Activated CD4-positive, alpha-beta memory T cell treated with anti-CD3 and anti-CD28 coated beads for 36 hours (primary cell): ENCODE data around the gene NGF. TPM values are rescaled to one million over a fixed set of nuclear protein-coding genes. Genes with fewer than 3 reads are reported as not detected.

Experiments
- CTCF ChIA-PET: fragments of 350-600 bp; sonication (Branson Sonifier 250); formaldehyde crosslinking; loops from one replicate; lab custom pipeline; 2021; ENCODE audit warnings: antibody characterized with exemption, inconsistent platforms; lab: Charles Lee
- POLR2A ChIA-PET: fragments of 350-600 bp; sonication (Branson Sonifier 250); formaldehyde crosslinking; loops from one replicate; lab custom pipeline; 2021; ENCODE audit warnings: antibody characterized with exemption; lab: Charles Lee
- DNase-seq: peaks from one replicate; pipeline ENCODE4 v3.0.0-alpha.2; 2020
- H3K27ac Mint-ChIP-seq: one replicate; pipeline ENCODE4 v1.8.0; 2021; ENCODE audit warnings: mixed read lengths
- H3K27me3 Mint-ChIP-seq: one replicate; pipeline ENCODE4 v1.8.0; 2021; ENCODE audit warnings: mixed read lengths
- H3K36me3 Mint-ChIP-seq: one replicate; pipeline ENCODE4 v1.8.0; 2021; ENCODE audit warnings: mixed read lengths
- H3K4me1 Mint-ChIP-seq: one replicate; pipeline ENCODE4 v1.8.0; 2021; ENCODE audit warnings: low read depth, mixed read lengths
- H3K4me3 Mint-ChIP-seq: one replicate; pipeline ENCODE4 v1.8.0; 2021; ENCODE audit warnings: mild to moderate bottlenecking, mixed read lengths
- H3K9me3 Mint-ChIP-seq: one replicate; pipeline ENCODE4 v1.8.0; 2021; ENCODE audit warnings: mixed read lengths
- intact Hi-C: fragments of 100-400 bp; cut with micrococcal nuclease; formaldehyde crosslinking; loops from one replicate; pipeline ENCODE4 v1.15.1; 2023
- total RNA-seq, 2 experiments: library from RNA; stranded (reverse); gene quantifications; one replicate each; pipeline ENCODE4 v1.2.3, GENCODE V29; 2021

NGF gene
- total RNA-seq, 2 experiments from 2014 or later = not detected

- intact Hi-C loops = no loop called here
- Mint-ChIP-seq H3K36me3 (no peaks in the 10 kb centered on the region), H3K27me3 (peaks cover 19% of the 10 kb centered on the region), H3K4me3 (no peak overlapping the region), H3K4me1 (no peaks in the 10 kb centered on the region), H3K9me3 (no peaks in the 10 kb centered on the region), H3K27ac (no peak overlapping the region)
- CTCF ChIA-PET = no interaction called here
- DNase-seq = no peak
- POLR2A ChIA-PET = no interaction called here
Measured at GRCh38 chr1:115302390-115302961, 35.6 kb downstream of the NGF start.

GRCh38 chr1:115301438-115302020 lies 36.5 kb downstream of the NGF start:
- H3K4me3 Mint-ChIP-seq = no peak overlapping the region
- ChIA-PET CTCF (no interaction called here), POLR2A (no interaction called here)
- H3K27ac Mint-ChIP-seq = no peak overlapping the region
- H3K27me3 Mint-ChIP-seq = peaks cover 17% of the 10 kb centered on the region
- no peak for DNase-seq
- H3K9me3 Mint-ChIP-seq = no peaks in the 10 kb centered on the region
- H3K36me3 Mint-ChIP-seq = no peaks in the 10 kb centered on the region
- H3K4me1 Mint-ChIP-seq = peaks cover 2% of the 10 kb centered on the region
- intact Hi-C loops = no loop called here

GRCh38 chr1:115300087-115300876 lies 37.8 kb downstream of the NGF start:
- no peak overlapping the region for H3K27ac Mint-ChIP-seq
- CTCF ChIA-PET = no interaction called here
- intact Hi-C loops = no loop called here
- peaks cover 19% of the 10 kb centered on the region for H3K27me3 Mint-ChIP-seq
- no peaks in the 10 kb centered on the region for H3K36me3 Mint-ChIP-seq
- POLR2A ChIA-PET = no interaction called here
- H3K4me3 Mint-ChIP-seq = no peak overlapping the region
- H3K4me1 Mint-ChIP-seq = peaks cover 2% of the 10 kb centered on the region
- no peaks in the 10 kb centered on the region for H3K9me3 Mint-ChIP-seq
- no peak for DNase-seq

- Mint-ChIP-seq H3K4me3 (no peak overlapping the region), H3K27ac (no peak overlapping the region), H3K27me3 (peaks cover 27% of the 10 kb centered on the region), H3K4me1 (peaks cover 2% of the 10 kb centered on the region), H3K36me3 (no peaks in the 10 kb centered on the region), H3K9me3 (no peaks in the 10 kb centered on the region)
- POLR2A ChIA-PET = no interaction called here
- no peak for DNase-seq
- intact Hi-C loops = no loop called here
- CTCF ChIA-PET = interaction anchor here (1.2 kb wide), 1 partner anchor 161 kb away, joined by 4 read pairs; no protein-coding TSS in a partner anchor
Measured at GRCh38 chr1:115299266-115299665, 38.8 kb downstream of the NGF start.

GRCh38 chr1:115296981-115297380 lies 41.1 kb downstream of the NGF start:
- Mint-ChIP-seq H3K27me3 (peaks cover 29% of the 10 kb centered on the region), H3K4me3 (no peak overlapping the region), H3K27ac (no peak overlapping the region), H3K4me1 (peaks cover 2% of the 10 kb centered on the region), H3K36me3 (no peaks in the 10 kb centered on the region), H3K9me3 (no peaks in the 10 kb centered on the region)
- ChIA-PET CTCF (no interaction called here), POLR2A (no interaction called here)
- no peak for DNase-seq
- intact Hi-C loops = no loop called here

GRCh38 chr1:115295904-115296696 lies 41.9 kb downstream of the NGF start:
- peaks cover 2% of the 10 kb centered on the region for H3K4me1 Mint-ChIP-seq
- peaks cover 34% of the 10 kb centered on the region for H3K27me3 Mint-ChIP-seq
- POLR2A ChIA-PET = no interaction called here
- intact Hi-C loops = no loop called here
- H3K9me3 Mint-ChIP-seq = no peaks in the 10 kb centered on the region
- H3K36me3 Mint-ChIP-seq = no peaks in the 10 kb centered on the region
- no peak for DNase-seq
- H3K4me3 Mint-ChIP-seq = no peak overlapping the region
- CTCF ChIA-PET = no interaction called here
- no peak overlapping the region for H3K27ac Mint-ChIP-seq

- intact Hi-C loops = no loop called here
- DNase-seq = no peak
- Mint-ChIP-seq H3K9me3 (no peaks in the 10 kb centered on the region), H3K27ac (no peak overlapping the region), H3K4me1 (peaks cover 2% of the 10 kb centered on the region), H3K27me3 (peaks cover 42% of the 10 kb centered on the region), H3K36me3 (no peaks in the 10 kb centered on the region), H3K4me3 (no peak overlapping the region)
- ChIA-PET CTCF (interaction anchor here (0.6 kb wide), 1 partner anchor 413 kb away, joined by 4 read pairs; no protein-coding TSS in a partner anchor), POLR2A (no interaction called here)
Measured at GRCh38 chr1:115293899-115294298, 44.1 kb downstream of the NGF start.

- no peak for DNase-seq
- Mint-ChIP-seq H3K27ac (no peak overlapping the region), H3K27me3 (peaks cover 40% of the 10 kb centered on the region), H3K9me3 (no peaks in the 10 kb centered on the region), H3K36me3 (no peaks in the 10 kb centered on the region), H3K4me1 (peaks cover 2% of the 10 kb centered on the region), H3K4me3 (no peak overlapping the region)
- intact Hi-C loops = no loop called here
- POLR2A ChIA-PET = no interaction called here
- CTCF ChIA-PET = no interaction called here
Measured at GRCh38 chr1:115293006-115293405, 45.0 kb downstream of the NGF start.

- POLR2A ChIA-PET = no interaction called here
- DNase-seq = no peak
- intact Hi-C loops = no loop called here
- no peaks in the 10 kb centered on the region for H3K4me1 Mint-ChIP-seq
- no peaks in the 10 kb centered on the region for H3K9me3 Mint-ChIP-seq
- CTCF ChIA-PET = no interaction called here
- no peak overlapping the region for H3K4me3 Mint-ChIP-seq
- H3K36me3 Mint-ChIP-seq = no peaks in the 10 kb centered on the region
- no peak overlapping the region for H3K27ac Mint-ChIP-seq
- H3K27me3 Mint-ChIP-seq = peaks cover 37% of the 10 kb centered on the region
Measured at GRCh38 chr1:115291741-115292140, 46.3 kb downstream of the NGF start.

- Mint-ChIP-seq H3K27ac (no peak overlapping the region), H3K4me1 (no peaks in the 10 kb centered on the region), H3K9me3 (no peaks in the 10 kb centered on the region), H3K4me3 (no peak overlapping the region), H3K27me3 (peaks cover 32% of the 10 kb centered on the region), H3K36me3 (no peaks in the 10 kb centered on the region)
- ChIA-PET POLR2A (no interaction called here), CTCF (no interaction called here)
- intact Hi-C loops = no loop called here
- no peak for DNase-seq
Measured at GRCh38 chr1:115289940-115290339, 48.1 kb downstream of the NGF start.

- H3K4me1 Mint-ChIP-seq = no peaks in the 10 kb centered on the region
- no peaks in the 10 kb centered on the region for H3K36me3 Mint-ChIP-seq
- no peaks in the 10 kb centered on the region for H3K9me3 Mint-ChIP-seq
- H3K4me3 Mint-ChIP-seq = no peak overlapping the region
- no peak overlapping the region for H3K27ac Mint-ChIP-seq
- CTCF ChIA-PET = no interaction called here
- peaks cover 23% of the 10 kb centered on the region for H3K27me3 Mint-ChIP-seq
- no peak for DNase-seq
- intact Hi-C loops = no loop called here
- POLR2A ChIA-PET = no interaction called here
Measured at GRCh38 chr1:115288591-115289198, 49.4 kb downstream of the NGF start.
